ENCODE results near the gene RTP5.
"Not testable (repeated sequence)": the region's sequence is repeated elsewhere in the genome, so short reads cannot be mapped to it uniquely, and the experiment has no call there.

RTP5 gene

GRCh38 chr2:241914542-241914941, 45.0 kb downstream of the RTP5 start:
- no peak for TF ChIP-seq CTCF (IDR thresholded peaks at IDR 0.05; ENCODE audit: borderline replicate concordance, control extremely low read depth, extremely low read depth, insufficient read depth, missing control alignments)
- DNase-seq (ENCODE audit: low spot score), result no peak
- in situ Hi-C loops (cut with MboI; ENCODE audit: low sequenced_read_pairs, unreplicated experiment), result no loop called here

- in situ Hi-C loops (cut with MboI; ENCODE audit: low sequenced_read_pairs, unreplicated experiment); DNase-seq (ENCODE audit: low spot score): not testable (repeated sequence)
Observed at GRCh38 chr2:241921631-241922030, 52.1 kb downstream of the RTP5 start.

- DNase-seq (ENCODE audit: low spot score), result no peak
- in situ Hi-C loops (cut with MboI; ENCODE audit: low sequenced_read_pairs, unreplicated experiment), result no loop called here
- no peak for TF ChIP-seq CTCF (IDR thresholded peaks at IDR 0.05; ENCODE audit: borderline replicate concordance, control extremely low read depth, extremely low read depth, insufficient read depth, missing control alignments)
Observed at GRCh38 chr2:241922411-241922810, 52.9 kb downstream of the RTP5 start.

GRCh38 chr2:241922816-241923601, 53.5 kb downstream of the RTP5 start:
- DNase-seq (ENCODE audit: low spot score); in situ Hi-C loops (cut with MboI; ENCODE audit: low sequenced_read_pairs, unreplicated experiment): not testable (repeated sequence)

Measured in GM13976 (cell line).